ENCODE data around the gene MROH2B.
"Not testable (repeated sequence)": the region's sequence is repeated elsewhere in the genome, so short reads cannot be mapped to it uniquely, and the experiment has no call there.

The MROH2B gene

DNA sequence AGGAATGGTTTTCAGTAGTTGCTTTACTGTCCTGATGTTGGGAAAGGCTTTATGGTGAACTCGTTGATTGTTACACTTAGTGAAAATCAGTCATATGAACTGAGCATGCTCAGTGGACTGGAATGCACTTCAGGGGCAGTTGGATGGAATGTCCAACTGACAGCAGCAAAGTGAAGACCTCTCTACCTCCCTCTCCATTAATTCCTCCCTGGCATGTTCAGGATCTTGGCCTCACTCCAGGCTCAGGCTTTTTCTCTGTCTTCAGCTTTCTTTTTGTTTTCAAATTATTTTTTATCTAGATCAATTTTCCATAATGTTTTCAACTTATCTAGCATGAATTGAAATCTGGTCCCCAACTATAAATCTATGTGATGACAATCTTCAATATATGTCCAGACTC is at the start of gene MROH2B:
Gene MROH2B (minus strand): TSS at position 101 of the 400 bp plus-strand sequence. CDS start 490 bp downstream, outside the sequence.
- DNase-seq: no peak

DNA sequence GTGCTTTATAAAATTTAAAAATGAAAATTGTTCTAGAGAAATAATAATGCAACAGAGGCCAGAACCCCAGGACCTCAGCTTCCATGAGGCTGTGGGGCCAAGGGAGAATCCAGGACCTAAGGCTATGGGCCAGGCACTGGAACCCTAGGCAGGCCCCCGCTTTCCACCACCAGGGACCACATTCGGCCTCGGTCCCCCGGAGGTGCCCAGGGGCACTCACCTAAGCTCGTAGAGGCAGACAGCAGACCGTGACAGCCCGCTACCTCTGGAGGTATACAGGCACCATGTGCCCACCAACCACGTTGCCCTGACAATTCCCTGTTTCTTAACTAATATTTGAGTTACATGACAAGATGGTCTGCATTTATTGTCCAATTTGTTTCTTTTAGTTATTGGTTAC is 49.5 kb upstream of the MROH2B start:
- no peak for DNase-seq

- DNase-seq: no peak
Measured at GRCh38 chr5:41118177-41118576, 47.0 kb upstream of the MROH2B start.

GRCh38 chr5:41115281-41115680 is 44.1 kb upstream of the MROH2B start:
- DNase-seq: no peak

DNA sequence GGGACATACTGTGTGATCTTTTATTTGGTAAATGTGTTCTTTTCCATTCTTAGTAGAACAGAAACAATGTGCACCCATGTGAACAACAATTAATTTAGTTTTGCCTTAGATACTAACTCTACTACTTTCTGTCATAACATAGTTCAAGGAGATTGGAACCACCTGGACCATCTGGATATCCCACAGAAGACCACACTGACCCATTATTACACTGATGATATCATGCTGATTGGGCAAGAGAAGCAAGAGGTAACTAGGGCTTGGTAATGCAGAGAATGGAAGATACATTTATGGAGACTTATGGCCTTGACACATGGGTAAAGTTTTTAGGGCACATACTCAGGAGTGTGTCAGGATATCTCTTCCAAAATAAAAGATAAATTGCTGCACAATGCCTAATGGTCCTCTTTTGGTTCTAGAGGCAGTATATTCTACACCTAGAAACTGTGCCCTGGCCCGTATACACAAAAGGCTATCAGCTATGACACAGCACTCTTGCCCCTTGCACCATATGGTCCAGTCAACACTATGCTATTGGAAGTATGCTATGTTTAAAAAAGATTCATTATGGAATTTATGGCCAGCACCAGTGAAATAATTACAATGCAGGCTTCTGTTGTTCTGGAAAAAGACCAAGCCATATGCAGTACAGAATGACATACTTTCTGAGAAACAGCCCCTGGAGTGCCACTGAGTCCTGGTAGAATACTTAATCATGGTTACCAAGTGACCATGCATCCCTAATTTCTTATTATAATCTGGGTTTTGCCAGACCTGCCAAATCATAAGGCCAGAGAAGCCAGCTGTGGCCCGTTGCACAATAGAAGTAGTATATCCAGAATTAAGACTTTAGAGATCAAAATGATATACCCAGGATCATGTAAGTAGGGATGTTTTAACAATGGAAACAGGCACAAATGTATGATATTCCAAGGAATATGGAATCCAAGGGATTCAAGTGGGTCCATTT is 41.6 kb upstream of the MROH2B start:
- no peak for DNase-seq

DNA sequence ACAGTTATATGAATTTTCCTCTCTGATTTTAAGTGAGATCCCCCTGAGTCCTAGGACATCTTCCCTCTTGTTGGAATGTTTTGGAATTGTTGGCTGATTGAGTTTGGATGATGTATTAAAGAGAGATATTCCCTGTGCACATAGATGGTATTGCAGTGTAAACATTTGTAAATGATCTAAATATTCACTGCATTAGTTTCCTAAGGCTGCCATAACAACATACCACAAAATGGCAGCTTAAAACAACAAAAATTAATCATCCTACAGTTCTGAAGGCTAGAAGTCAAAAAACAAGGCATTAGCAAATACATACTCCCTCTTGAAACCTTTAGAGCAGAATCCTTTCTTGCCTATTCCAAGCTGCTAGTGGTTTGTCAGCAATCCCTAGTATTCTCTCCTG is 38.0 kb upstream of the MROH2B start:
- no peak for DNase-seq

DNA sequence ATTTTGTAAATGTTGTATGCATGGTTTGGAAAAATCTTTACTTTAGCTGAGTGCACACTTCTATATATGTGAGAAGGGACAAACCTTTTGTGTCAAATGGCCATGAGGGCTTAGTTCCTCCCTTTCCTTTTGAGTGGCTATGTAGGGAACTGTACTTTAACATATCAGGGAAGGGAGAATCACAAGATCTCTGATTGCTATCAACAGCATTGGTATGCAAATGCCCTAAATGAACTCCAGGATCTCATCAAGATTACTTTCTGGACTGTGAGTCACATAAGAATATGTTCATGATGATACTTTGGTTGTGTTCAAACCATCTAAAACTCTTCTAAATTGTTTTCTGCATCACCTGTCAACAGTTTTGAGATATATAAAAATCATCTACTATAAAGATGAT is 31.2 kb upstream of the MROH2B start:
- DNase-seq: no peak

- no peak for DNase-seq
Measured at GRCh38 chr5:41097642-41098041, 26.5 kb upstream of the MROH2B start.

DNA sequence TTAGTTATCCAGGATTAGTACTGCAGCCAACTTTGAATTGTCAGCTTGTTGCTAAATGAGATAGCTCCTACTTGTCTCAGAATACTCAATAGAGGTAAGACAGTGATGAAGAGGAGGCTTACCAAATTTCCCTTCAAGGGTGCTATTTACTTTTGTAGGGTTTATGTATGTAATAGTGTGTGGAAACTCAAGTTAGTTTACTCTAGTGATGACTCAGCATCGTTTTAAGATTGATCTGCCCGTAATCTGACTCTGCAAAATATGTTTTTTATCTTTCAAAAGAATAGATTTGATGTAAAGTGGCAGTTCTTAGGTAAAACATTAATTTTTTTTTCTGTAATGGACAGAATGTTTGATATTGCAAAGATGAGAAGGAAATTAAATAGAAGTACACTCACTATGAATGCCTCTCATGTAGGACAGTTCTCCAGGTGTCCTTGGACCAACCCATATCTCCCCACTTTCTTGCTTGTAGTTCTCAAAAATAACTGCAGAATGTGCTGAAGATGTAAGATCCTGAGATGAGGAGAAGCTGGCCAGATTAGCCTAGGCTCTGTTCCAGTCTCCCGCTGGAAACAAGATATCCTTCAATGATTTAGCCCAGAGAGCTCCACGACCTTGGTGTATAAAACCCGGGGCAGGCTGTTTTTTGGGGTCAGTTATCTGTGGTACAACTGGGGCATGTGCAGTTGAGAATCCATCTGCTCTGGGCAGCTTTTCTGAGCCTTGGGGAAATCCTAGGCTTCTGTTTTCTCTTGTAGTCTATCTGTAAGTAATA is 24.4 kb upstream of the MROH2B start:
- DNase-seq: no peak

GRCh38 chr5:41094871-41095270 is 23.7 kb upstream of the MROH2B start:
- DNase-seq: no peak

DNA sequence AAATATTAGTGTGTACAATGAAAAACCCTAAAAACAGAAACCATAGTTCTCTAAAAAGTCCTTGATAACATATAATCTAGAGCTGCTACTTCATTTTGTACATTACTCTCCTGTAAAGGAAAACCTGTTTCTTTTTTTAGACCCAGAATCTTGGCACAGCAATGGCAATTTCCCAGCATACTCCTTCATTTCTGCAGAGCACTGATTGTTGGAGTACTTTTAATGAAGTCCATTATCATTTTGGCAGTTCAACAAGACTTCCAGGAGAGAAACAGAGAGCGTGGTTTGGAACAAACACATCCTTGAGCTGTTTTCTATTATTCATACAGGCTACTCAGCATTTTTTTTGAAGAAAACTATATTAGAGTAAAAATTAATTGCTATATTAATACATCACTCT is 22.7 kb upstream of the MROH2B start:
- DNase-seq: no peak

DNA sequence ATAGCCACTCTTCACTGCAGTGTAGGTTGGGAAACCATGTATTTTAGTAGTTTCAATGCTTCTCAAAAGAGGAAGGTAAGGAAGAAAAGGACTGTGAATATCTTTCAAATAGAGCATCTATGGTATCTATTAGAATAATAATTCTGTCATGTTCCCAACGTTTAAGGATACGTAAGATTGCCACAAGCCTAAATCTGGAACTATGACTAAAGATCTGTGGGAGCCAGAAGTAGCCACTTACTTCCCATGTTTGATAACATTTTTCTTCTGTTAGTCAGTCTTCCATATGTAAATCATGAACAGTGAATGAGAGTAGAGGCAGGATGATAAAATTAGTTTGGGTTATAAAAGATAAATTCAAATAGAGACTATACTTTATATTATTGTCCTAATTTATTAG is 16.3 kb upstream of the MROH2B start:
- DNase-seq: no peak

DNA sequence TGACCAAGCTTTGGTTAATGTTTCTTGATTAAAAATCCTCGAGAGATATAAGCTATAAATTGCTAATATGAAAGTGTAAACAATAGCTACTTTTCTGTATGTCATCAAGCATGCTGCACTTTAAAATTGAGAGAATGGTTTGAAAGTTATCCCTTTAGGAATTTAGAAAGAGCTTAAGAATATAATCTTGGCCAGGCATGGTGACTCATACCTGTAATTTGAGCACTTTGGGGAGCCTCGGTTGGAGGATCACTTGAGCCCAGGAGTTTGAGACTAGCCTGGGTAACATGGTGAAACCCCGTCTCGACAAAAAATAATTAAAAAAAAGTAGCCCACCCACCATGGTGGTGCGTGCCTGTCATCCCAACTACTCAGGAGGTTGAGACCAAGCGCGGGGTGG is 12.2 kb upstream of the MROH2B start:
- no peak for DNase-seq

DNA sequence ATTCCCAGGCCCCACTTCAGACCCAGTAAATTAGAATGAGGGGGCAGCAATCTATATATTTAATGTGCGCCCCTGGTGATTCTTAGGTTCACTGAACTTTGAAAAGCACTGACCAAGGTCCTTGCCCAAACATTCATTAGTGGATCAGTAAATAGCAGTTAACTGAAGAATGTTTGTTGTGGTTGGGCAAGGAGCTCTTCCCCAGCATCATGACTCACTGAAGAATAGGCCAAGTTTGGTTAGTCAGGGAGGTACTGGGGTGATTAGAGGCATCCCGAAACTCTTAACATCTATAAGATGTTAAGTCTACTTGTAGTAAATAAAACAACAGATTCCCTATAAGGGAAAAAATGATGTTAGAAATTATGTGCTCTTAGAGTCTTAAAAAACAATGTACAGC is 833 bp upstream of the MROH2B start:
- DNase-seq: no peak

DNA sequence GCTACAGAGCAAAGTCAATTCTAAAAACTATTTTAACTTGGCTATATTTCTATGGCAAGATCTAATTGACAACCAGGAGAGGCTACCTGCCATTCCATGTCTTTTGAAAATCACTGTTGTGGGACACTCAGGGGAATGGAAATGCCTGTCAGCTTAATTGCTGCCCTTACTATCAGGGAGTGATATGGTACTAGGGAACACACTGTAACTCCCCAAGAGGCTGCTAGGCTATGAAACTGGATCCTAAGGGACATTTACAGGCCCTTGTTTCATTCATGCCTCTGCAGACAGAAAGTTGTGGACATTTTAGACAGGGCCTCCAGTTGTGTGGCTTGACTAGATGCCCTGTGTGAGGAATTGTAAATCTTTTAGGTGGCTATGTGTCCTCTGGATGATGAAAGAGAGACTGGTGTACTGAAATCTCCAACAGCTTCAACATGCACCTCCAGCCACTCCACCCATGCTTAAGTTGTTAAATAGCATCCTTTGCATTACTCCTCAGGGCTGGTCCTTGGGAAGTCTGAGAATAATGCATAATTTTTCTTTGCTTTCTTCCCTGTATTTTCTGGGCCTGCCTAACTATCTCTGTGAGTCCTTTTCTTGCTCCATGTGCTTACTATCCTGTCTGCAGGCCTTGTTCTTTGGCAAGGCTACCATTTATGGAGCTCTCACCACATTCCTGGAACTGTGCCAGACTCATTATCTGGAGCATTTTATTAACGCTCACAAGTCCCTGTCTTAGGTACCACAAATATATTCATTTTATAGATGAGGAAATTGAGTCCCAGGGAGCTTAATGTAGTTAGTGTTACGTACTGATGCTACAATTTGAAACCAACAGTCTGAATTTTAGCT is 3.2 kb downstream of the MROH2B start:
- no peak for DNase-seq

GRCh38 chr5:41065691-41066335 is 5.3 kb downstream of the MROH2B start:
- no peak for DNase-seq

- no peak for DNase-seq
Measured at GRCh38 chr5:41057940-41058339, 13.2 kb downstream of the MROH2B start.

DNA sequence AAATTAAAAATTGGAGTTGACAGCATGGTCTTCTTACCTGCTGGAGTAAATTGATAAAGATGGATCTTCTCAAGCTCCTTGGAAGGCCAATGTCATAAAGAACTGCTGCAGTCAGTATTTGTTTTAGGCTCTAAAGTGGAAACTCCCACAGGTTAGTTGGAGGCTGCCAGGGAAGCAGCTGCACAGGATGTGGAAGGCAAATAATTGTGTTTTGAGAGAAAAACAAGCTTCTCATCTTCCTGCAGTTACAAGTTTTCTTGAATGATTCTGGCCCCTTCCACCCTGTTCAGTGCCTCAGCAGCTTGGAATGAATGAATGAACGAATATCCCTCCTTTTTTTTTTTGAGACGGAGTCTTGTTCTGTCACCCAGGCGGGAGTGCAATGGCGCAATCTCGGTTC is 13.9 kb downstream of the MROH2B start:
- no peak for DNase-seq

- no peak for DNase-seq
Measured at GRCh38 chr5:41048986-41049385, 22.2 kb downstream of the MROH2B start.

GRCh38 chr5:41043109-41043747 is 27.9 kb downstream of the MROH2B start:
- no peak for DNase-seq

- no peak for DNase-seq
Measured at GRCh38 chr5:41032973-41033372, 38.2 kb downstream of the MROH2B start.

GRCh38 chr5:41022600-41022999 is 48.5 kb downstream of the MROH2B start:
- DNase-seq: not testable (repeated sequence)
